ENCODE data around the gene IGLL1. TPM values are rescaled to one million over a fixed set of nuclear protein-coding genes. Genes with fewer than 3 reads are reported as not detected.
"Not testable (repeated sequence)": the region's sequence is repeated elsewhere in the genome, so short reads cannot be mapped to it uniquely, and the experiment has no call there.

IGLL1 gene
- total RNA-seq, 4 donors from 2014 or later: not detected

DNA sequence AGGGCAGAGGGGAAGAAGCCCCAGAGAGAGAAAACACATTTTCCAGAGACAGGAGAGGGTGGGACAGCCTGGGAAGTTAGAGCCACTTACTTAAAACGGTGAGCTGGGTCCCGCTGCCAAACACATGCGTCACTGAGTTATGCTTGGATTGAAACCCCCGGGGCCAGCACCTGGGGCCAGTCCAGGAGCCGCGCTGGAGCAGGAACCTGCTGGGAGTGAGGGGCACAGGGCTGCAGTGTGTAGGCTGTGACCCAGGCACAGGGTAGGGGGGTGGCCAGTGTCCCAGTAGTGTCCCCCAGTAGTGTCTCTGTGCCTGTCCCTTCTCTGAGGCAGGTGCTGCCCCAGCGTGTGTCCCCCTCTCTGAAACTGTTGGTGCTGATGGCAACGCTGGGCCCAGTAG is 5.2 kb downstream of the IGLL1 start:
- H3K27ac ChIP-seq: no peak overlapping the region
- H3K9me3 ChIP-seq: no peaks in the 10 kb centered on the region
- no peaks in the 10 kb centered on the region for H3K36me3 ChIP-seq
- H3K4me3 ChIP-seq (replicated peaks in 1 of 3): no peak overlapping the region
- TF ChIP-seq, protein P1, sequence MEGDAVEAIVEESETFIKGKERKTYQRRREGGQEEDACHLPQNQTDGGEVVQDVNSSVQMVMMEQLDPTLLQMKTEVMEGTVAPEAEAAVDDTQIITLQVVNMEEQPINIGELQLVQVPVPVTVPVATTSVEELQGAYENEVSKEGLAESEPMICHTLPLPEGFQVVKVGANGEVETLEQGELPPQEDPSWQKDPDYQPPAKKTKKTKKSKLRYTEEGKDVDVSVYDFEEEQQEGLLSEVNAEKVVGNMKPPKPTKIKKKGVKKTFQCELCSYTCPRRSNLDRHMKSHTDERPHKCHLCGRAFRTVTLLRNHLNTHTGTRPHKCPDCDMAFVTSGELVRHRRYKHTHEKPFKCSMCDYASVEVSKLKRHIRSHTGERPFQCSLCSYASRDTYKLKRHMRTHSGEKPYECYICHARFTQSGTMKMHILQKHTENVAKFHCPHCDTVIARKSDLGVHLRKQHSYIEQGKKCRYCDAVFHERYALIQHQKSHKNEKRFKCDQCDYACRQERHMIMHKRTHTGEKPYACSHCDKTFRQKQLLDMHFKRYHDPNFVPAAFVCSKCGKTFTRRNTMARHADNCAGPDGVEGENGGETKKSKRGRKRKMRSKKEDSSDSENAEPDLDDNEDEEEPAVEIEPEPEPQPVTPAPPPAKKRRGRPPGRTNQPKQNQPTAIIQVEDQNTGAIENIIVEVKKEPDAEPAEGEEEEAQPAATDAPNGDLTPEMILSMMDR (IDR thresholded peaks at IDR 0.05): no peak
- no peak for TF ChIP-seq POLR2A (IDR thresholded peaks at IDR 0.05)
- no peak for DNase-seq
- intact Hi-C loops (cut with DNase I): no loop called here
- no peaks in the 10 kb centered on the region for H3K27me3 ChIP-seq
- WGBS, 2 donors: 50 to 57% methylated on average over 6 to 8 of the region's 8 CpGs
- no peaks in the 10 kb centered on the region for H3K4me1 ChIP-seq

DNA sequence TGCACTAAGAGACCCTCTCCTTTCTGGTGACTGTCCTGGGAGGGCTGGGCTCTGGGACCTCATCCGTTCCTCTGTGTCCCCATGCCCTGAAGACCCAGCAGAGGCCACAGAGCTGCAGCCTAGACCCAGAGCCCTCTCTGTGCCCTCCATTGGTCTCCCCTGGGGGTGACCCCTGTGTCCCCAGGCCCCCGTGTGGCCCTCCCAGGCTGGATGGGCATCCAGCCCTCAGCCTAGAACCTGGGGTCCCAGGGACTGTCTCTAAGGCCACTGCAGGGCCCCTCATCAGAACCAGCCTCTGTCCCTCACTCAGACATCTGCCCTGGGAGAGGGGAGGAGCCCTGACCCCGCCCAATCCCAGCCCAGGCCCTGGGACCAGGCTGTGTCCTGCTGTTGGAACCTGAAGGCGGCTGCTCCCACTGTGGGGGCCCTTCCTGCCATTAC is 5.7 kb downstream of the IGLL1 start:
- WGBS, 2 donors: 50 to 89% methylated on average over 2 to 4 of the region's 4 CpGs

DNA sequence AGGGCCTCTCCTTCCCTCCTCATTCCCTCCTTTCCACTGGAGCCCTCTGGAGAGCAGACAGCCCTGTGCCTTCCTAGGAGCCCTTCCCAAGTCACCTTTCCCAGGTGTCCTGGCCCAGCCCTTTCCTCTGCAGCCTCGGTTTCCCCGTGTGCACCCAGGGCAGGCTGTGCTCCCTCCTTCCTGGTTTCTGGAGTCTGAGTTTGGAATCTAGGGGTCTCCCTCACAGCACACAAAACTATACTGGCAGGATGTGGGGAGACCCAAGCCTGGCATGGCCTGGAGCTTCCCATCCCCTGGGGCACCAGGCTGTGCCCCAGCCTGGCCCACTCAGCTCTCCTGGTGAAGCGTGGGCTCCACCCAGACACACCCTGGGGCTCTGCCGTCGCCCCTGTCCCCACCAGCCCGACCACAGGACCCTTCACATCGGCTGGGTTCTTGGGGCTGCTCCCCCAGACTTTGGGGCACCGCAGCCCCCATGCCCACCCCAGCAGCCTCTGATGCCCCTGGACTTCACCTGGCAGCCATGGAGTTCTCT is 6.3 kb downstream of the IGLL1 start:
- 65 to 67% methylated on average over 2 to 4 of the region's 8 CpGs for WGBS, 2 donors
- H3K27ac ChIP-seq; H3K9me3 ChIP-seq; intact Hi-C loops (cut with DNase I); H3K4me3 ChIP-seq (replicated peaks in 1 of 3); H3K4me1 ChIP-seq; H3K36me3 ChIP-seq; DNase-seq; H3K27me3 ChIP-seq: not testable (repeated sequence)

More for the DNA sequence above, 5.7 kb downstream of the IGLL1 start:
- no peaks in the 10 kb centered on the region for H3K36me3 ChIP-seq
- no peaks in the 10 kb centered on the region for H3K4me1 ChIP-seq
- H3K27me3 ChIP-seq: no peaks in the 10 kb centered on the region
- intact Hi-C loops (cut with DNase I): no loop called here
- TF ChIP-seq, protein P1 (IDR thresholded peaks at IDR 0.05): no peak
- no peak for TF ChIP-seq POLR2A (IDR thresholded peaks at IDR 0.05)
- no peak overlapping the region for H3K4me3 ChIP-seq (replicated peaks in 1 of 3)
- no peaks in the 10 kb centered on the region for H3K9me3 ChIP-seq
- no peak for DNase-seq
- no peak overlapping the region for H3K27ac ChIP-seq

DNA sequence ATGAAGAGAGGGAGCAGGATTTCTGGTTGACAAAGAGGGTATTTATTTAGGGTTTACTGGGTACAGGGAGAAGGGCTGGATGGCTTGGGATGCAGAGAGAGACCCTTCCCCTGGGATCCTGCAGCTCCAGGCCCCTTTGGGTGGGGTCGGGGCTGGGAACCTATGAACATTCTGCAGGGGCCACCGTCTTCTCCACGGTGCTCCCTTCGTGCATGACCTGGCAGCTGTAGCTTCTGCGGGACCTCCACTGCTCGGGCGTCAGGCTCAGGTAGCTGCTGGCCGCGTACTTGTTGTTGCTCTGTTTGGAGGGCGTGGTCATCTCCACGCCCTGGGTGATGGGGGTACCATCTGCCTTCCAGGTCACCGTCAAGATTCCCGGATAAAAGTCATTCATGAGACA is 7.0 kb downstream of the IGLL1 start:
- H3K9me3 ChIP-seq; H3K27me3 ChIP-seq; intact Hi-C loops (cut with DNase I); H3K36me3 ChIP-seq; H3K4me1 ChIP-seq; H3K4me3 ChIP-seq (replicated peaks in 1 of 3); DNase-seq; H3K27ac ChIP-seq: not testable (repeated sequence)
- WGBS, 2 donors: 50 to 73% methylated on average over 4 to 13 of the region's 13 CpGs

DNA sequence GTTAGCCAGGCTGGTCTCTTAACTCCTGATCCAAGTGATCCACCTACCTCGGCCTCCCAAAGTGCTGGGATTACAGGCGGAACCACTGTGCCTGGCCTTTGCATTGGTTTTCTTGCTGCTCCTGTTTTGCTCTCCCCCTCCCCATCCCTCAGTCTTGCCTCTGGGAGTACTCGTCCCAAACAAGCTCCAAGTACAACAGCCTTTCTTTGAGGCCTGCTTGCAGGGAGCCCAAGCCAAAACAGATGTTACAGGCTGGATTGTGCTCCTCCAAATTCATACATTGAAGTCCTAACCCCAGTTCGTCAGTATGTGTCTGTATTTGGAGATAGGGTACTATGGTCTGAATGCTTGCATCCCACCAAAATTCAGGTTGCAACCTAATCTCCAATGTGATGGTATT is 8.6 kb downstream of the IGLL1 start:
- H3K4me1 ChIP-seq: peaks cover 0 to 8% of the 10 kb centered on the region in 2 donors
- TF ChIP-seq, protein P1 (IDR thresholded peaks at IDR 0.05): no peak
- TF ChIP-seq POLR2A (IDR thresholded peaks at IDR 0.05): no peak
- no peaks in the 10 kb centered on the region for H3K9me3 ChIP-seq
- WGBS, 2 donors: 77 to 91% methylated on average over 4 of the region's 4 CpGs
- intact Hi-C loops (cut with DNase I): no loop called here
- H3K36me3 ChIP-seq: no peaks in the 10 kb centered on the region
- H3K4me3 ChIP-seq (replicated peaks in 1 of 3): no peak overlapping the region
- H3K27me3 ChIP-seq: no peaks in the 10 kb centered on the region
- H3K27ac ChIP-seq: no peak overlapping the region
- no peak for DNase-seq

DNA sequence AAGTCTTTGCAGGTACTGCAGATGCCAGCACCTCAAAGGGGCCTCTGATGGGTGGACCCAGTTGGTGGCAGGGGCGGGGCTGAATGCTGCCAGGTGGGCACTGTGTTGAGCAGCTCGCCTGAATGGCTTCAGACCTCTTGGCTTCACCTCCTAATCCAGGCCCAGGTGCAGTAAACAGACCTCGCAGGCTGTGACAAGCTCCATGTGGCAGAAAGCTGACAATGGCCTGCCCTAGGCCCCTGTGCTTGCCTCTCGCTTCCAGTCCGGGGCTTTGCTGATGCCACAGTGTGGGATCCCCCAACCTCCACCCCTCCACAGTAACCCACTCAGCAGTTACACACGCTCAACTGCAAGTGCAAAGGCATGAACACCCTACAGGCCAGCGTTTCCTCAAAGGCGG is 9.4 kb downstream of the IGLL1 start:
- 90 to 93% methylated on average over 8 of the region's 8 CpGs for WGBS, 2 donors
- H3K4me1 ChIP-seq: peaks cover 5 to 16% of the 10 kb centered on the region in 2 donors
- intact Hi-C loops (cut with DNase I): no loop called here
- H3K36me3 ChIP-seq: no peaks in the 10 kb centered on the region
- no peak overlapping the region for H3K4me3 ChIP-seq (replicated peaks in 1 of 3)
- H3K27ac ChIP-seq: no peak overlapping the region
- H3K27me3 ChIP-seq: no peaks in the 10 kb centered on the region
- no peaks in the 10 kb centered on the region for H3K9me3 ChIP-seq
- no peak for DNase-seq
- TF ChIP-seq, protein P1 (IDR thresholded peaks at IDR 0.05): no peak
- no peak for TF ChIP-seq POLR2A (IDR thresholded peaks at IDR 0.05)

Measured in thyroid gland (tissue), 4 donors.